IPS-11a (cell line): ENCODE results near the gene ALPP.
"Not testable (repeated sequence)": the region's sequence is repeated elsewhere in the genome, so short reads cannot be mapped to it uniquely, and the experiment has no call there.

ENCODE experiments used
- H3K4me3 ChIP-seq: one replicate; pipeline ENCODE4 v1.5.1; 2013; ENCODE audit warnings: low read depth, low read length, control low read depth

ALPP gene

GRCh38 chr2:232341061-232341738 lies 37.4 kb upstream of the ALPP start:
- no peak overlapping the region for H3K4me3 ChIP-seq

DNA sequence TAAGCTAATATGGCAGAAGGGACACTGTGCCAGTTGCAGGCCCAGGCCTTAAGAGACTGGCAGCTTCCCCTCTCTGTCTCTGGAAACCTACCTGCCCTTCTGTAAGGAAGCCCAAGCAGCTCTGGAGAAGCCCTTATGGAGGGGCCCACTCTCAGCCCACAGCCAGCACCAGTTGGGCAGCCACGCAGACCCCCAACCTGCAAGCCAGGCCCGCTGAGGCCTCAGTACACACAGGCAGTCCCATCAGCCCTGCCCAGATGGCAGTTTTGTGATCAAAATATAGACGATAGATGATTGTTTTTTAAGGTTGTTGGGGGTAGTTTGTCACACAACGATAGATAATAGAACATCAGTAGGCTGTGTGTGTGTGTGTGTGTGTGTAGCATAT lies 36.8 kb upstream of the ALPP start:
- H3K4me3 ChIP-seq: no peak overlapping the region

DNA sequence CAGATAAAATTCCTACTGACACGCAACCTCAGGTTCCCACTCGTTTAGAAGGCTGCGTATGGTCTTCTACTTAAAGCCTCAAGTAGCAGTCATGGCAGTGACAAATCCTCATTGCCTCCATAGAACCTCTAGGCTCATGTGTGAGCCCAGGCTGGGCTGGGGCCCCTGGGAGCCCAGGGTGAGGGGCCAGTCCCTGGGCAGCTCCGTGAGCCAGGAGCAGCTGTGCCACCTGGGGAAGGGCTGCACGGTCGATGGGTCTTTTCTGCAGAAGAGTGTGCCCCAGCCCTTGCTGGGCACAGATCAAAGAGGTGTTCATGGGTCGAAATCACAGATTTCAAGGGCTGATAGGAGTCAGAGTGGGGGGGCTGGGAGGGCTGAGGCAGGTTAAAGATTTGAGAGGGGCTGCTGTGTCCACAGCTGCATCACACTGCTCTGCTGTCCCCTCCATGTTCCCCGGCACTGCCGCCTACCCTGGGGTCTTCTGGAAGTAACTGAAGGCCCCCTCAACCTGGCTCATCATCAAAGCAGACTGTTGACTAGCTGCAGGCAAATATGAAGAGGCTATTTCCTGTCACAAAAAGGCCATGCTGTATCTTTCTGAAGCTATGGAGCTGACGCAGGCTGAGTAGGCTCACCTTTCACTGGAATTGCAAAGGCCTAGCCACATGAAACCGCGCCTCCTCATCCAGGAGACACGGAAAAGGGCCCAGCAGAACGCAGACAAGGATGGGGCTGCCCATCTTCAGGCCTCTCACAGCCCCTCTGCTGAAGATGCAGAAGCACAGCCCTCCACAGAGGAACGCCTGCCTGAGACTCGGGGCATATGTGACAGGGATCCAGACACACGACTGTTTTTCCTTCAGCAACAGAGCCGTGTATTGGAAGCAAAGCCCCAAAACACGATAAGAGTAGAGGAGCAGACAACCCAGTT lies 35.7 kb upstream of the ALPP start:
- H3K4me3 ChIP-seq: no peak overlapping the region

DNA sequence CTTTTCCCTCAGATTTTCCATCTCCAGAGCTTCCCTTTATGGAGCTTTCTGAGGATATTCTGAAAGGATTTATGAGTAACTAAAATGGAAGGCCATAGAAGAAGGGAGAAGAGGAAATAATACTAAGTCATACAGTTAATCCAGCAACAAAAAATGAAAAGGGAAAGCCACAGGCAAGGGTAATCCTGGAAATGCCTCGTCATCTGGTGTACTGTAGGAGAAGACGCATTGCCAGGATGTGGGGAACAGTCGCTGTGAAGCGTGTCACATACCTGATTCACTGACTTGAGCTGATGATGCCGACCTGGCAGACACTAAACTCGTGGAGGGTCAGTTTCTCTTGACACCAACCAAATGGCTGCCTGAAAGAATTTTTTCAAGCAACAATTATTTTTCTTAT lies 34.7 kb upstream of the ALPP start:
- no peak overlapping the region for H3K4me3 ChIP-seq

- H3K4me3 ChIP-seq: no peak overlapping the region
Measured at GRCh38 chr2:232345251-232345650, 33.3 kb upstream of the ALPP start.

GRCh38 chr2:232347369-232347768 lies 31.2 kb upstream of the ALPP start:
- H3K4me3 ChIP-seq: no peak overlapping the region

- no peak overlapping the region for H3K4me3 ChIP-seq
Measured at GRCh38 chr2:232348936-232349335, 29.6 kb upstream of the ALPP start.

DNA sequence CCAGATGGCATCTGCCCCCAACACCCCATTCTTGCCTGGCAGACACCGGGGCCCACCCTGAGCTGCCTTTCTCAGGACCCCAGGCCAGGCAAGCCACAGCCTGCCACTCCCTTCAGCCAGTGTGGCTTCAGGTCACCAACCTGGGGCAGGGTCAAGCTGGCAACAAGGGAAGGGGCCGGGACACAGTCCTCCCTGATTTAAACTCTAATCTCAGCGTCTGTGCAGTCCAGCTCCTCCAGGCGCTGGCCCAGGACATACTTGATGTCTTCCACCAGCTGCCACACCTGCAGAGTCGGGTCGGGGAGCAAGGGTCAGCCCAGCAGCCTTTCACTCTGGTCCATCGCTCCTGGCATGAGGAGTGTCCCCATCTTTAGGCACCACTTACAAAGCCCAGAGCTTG lies 29.0 kb upstream of the ALPP start:
- H3K4me3 ChIP-seq: no peak overlapping the region

- H3K4me3 ChIP-seq: no peak overlapping the region
Measured at GRCh38 chr2:232349946-232350635, 28.5 kb upstream of the ALPP start.

- no peak overlapping the region for H3K4me3 ChIP-seq
Measured at GRCh38 chr2:232350804-232351685, 27.5 kb upstream of the ALPP start.

- H3K4me3 ChIP-seq: no peak overlapping the region
Measured at GRCh38 chr2:232351686-232352510, 26.7 kb upstream of the ALPP start.

GRCh38 chr2:232352511-232353091 lies 25.9 kb upstream of the ALPP start:
- H3K4me3 ChIP-seq: no peak overlapping the region

DNA sequence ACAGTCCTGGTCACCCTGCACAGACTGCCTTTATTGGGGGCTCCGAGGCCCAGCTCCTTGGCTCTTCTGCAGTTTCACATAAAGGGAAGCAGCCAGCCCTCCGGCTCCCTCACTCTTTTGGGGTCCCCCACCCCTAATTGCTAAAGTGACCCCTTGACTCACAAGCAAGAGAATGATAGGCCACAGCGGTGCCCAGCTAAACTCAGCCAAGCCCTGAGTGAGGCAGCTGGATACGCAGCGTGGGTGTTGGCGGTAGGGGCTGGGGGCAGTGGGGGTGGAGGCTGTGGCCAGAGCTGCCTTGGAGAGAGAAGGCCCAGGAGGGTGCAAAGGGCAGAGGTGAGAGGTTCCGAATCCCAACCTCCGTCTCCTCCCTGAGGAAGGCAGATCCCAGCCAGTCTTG lies 25.5 kb upstream of the ALPP start:
- no peak overlapping the region for H3K4me3 ChIP-seq

GRCh38 chr2:232353660-232354059 lies 24.9 kb upstream of the ALPP start:
- no peak overlapping the region for H3K4me3 ChIP-seq

DNA sequence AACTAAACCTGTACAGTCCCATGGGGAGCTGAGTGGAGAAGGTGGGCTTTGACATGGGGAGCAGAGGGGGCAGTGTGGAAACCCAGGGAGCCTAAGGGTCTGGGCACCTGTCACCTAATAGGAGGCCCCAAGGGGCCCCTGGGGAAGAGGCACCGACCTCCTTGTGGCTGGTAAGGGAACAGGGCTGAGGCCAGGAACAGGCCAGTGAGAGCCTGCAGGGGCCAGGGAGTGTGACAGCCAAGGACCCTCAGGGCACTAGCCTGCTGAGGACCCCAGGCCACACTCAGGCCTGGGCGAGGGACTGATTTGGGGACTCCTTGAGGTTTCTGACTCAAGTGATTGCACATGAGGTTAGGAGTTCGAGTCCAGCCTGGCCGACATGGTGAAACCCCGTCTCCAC lies 24.5 kb upstream of the ALPP start:
- no peak overlapping the region for H3K4me3 ChIP-seq

DNA sequence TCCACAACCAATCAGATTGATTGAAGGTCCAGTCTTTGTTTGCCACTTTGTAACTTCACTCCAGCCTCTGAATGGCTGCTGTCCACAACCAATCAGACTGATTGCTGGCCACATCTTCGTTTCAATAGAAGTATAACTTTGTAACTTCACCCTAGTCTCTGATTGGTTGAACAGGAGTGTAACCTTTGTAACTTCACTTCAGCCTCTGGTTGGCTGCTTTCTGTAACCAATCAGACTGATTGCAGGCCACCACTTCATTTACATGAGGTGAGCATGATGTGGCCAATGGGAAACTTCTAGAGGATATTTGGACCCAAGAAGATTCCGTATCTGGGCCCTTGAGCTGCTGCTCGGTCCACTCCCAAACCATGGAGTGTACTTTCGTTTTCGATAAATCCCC lies 16.9 kb upstream of the ALPP start:
- H3K4me3 ChIP-seq: no peak overlapping the region

DNA sequence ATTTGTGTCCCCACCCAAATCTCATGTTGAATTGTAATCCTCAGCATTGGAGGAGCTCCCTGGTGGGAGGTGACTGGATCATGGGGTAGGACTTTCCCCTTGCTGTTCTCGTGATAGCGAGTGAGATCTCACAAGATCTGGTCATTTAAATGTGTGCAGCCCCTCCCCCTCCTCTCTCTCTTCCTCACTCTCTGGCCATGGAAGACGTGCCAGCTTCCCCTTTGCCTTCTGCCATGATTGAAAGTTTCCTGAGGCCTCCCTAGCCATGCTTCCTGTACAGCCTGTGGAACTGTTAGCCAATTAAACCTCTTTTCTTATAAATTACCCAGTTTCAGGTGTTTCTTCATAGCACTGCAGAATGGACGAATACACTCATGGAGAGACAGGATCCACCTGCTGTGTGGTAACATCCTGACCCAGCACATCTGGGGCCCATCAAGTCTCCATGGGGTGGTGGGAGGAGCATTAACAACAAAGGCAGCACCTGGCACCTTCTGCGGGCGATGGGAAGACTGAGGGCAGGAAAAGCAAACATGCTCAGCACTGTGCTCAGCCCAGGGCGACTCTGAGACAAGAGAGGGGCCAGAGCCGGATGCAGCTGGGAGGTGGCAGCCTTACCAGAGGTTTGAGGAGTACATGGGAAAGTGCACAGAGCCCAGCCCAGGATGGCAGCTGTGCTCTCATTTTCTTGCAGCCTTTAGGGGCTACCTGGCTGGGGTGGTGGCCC lies 16.2 kb upstream of the ALPP start:
- no peak overlapping the region for H3K4me3 ChIP-seq

GRCh38 chr2:232363064-232363783 lies 15.3 kb upstream of the ALPP start:
- not testable (repeated sequence) for H3K4me3 ChIP-seq
